CD14-positive monocyte (primary cell): ENCODE data around the gene NAPB. TPM values are rescaled to one million over a fixed set of nuclear protein-coding genes. Genes with fewer than 3 reads are reported as not detected.

Experiments
- DNase-seq, 3 donors: peaks; one replicate each; pipeline ENCODE4 v3.0.0-alpha.2; 2011 to 2022
- H2AFZ ChIP-seq: 2 replicates; pipeline ENCODE4 v1.6.0; 2012; ENCODE audit warnings: mild to moderate bottlenecking, low read depth, low read length, inconsistent platforms; ENCODE audit not compliant: insufficient read depth, poor library complexity, severe bottlenecking
- H3K27ac ChIP-seq, 2 donors: 1 replicate in 1 of 2; 2 replicates in 1 of 2; pipeline ENCODE4 v1.5.1; 2012 to 2013; ENCODE audit warnings: low read length in 2 of 2, control low read depth in 1 of 2, inconsistent platforms in 1 of 2, low read depth in 1 of 2, mild to moderate bottlenecking in 1 of 2
- H3K27me3 ChIP-seq, 2 donors: one replicate each; pipeline versions ENCODE4 v1.6.0 to v1.6.1; 2011 to 2013; ENCODE audit warnings: low read length in 2 of 2; ENCODE audit not compliant: control insufficient read depth in 2 of 2, insufficient read depth in 2 of 2
- H3K36me3 ChIP-seq, 2 donors: replicated peaks in 1 of 2; 1 replicate in 1 of 2; 2 replicates in 1 of 2; pipeline versions ENCODE4 v1.5.1 to v1.6.1; 2012 to 2013; ENCODE audit warnings: low read length in 2 of 2, control low read depth in 1 of 2, inconsistent platforms in 1 of 2, mild to moderate bottlenecking in 1 of 2; ENCODE audit not compliant: insufficient read depth in 2 of 2, control insufficient read depth in 1 of 2
- H3K4me1 ChIP-seq, 2 donors: 1 replicate in 1 of 2; 2 replicates in 1 of 2; pipeline versions ENCODE4 v1.5.1 to v1.6.1; 2012 to 2013; ENCODE audit warnings: low read length in 2 of 2, control low read depth in 1 of 2, inconsistent platforms in 1 of 2, mild to moderate bottlenecking in 1 of 2, moderate library complexity in 1 of 2; ENCODE audit not compliant: insufficient read depth in 2 of 2, control insufficient read depth in 1 of 2
- H3K4me2 ChIP-seq: replicated peaks from 2 replicates; pipeline ENCODE3; 2012; ENCODE audit warnings: low read length, moderate library complexity, mild to moderate bottlenecking; ENCODE audit not compliant: poor library complexity, severe bottlenecking; ENCODE audit errors: extremely low read depth
- H3K4me3 ChIP-seq, 3 experiments: fragments of 200-600 bp in 1 of 3; sonication (generic) in 1 of 3; replicated peaks in 1 of 3; 1 replicate in 2 of 3; 2 replicates in 1 of 3; pipeline ENCODE4 v1.5.1; 2011 to 2013; ENCODE audit warnings: low read length in 3 of 3, mild to moderate bottlenecking in 3 of 3, control low read depth in 2 of 3, low read depth in 2 of 3, inconsistent platforms in 1 of 3, moderate library complexity in 1 of 3
- H3K79me2 ChIP-seq: 2 replicates; pipeline ENCODE4 v1.6.0; 2012; ENCODE audit warnings: mild to moderate bottlenecking, control low read depth, inconsistent platforms, low read length, moderate library complexity; ENCODE audit not compliant: insufficient read depth
- H3K9ac ChIP-seq: 2 replicates; pipeline ENCODE4 v1.6.0; 2017; ENCODE audit warnings: low read length, mild to moderate bottlenecking; ENCODE audit not compliant: insufficient read depth, poor library complexity, severe bottlenecking
- H3K9me3 ChIP-seq, 2 donors: replicated peaks in 1 of 2; 1 replicate in 1 of 2; 2 replicates in 1 of 2; pipeline versions ENCODE4 v1.5.1 to v1.6.1; 2012 to 2013; ENCODE audit warnings: low read length in 2 of 2, control low read depth in 1 of 2; ENCODE audit not compliant: control insufficient read depth in 1 of 2, insufficient read depth in 1 of 2
- H4K20me1 ChIP-seq: 2 replicates; pipeline ENCODE4 v1.6.0; 2012; ENCODE audit warnings: mild to moderate bottlenecking, low read length, control low read depth, moderate library complexity; ENCODE audit not compliant: insufficient read depth
- H3K27ac Mint-ChIP-seq, 7 donors: one replicate each; pipeline ENCODE4 v1.8.0; 2020; ENCODE audit warnings: mild to moderate bottlenecking in 7 of 7, mixed read lengths in 7 of 7, moderate library complexity in 6 of 7, inconsistent platforms in 2 of 7
- H3K27me3 Mint-ChIP-seq, 3 donors: one replicate each; pipeline ENCODE4 v1.8.0; 2021 to 2022; ENCODE audit warnings: low read depth in 3 of 3, mild to moderate bottlenecking in 3 of 3, mixed read lengths in 3 of 3, moderate library complexity in 3 of 3, inconsistent platforms in 1 of 3
- H3K36me3 Mint-ChIP-seq, 2 donors: one replicate each; pipeline ENCODE4 v1.8.0; 2020; ENCODE audit warnings: mixed read lengths in 2 of 2, inconsistent platforms in 1 of 2, mild to moderate bottlenecking in 1 of 2
- H3K4me1 Mint-ChIP-seq: one replicate; pipeline ENCODE4 v1.8.0; 2020; ENCODE audit warnings: mild to moderate bottlenecking, mixed read lengths
- H3K4me3 Mint-ChIP-seq, 2 donors: one replicate each; pipeline ENCODE4 v1.8.0; 2020; ENCODE audit warnings: mild to moderate bottlenecking in 2 of 2, mixed read lengths in 2 of 2, moderate library complexity in 1 of 2
- H3K9me3 Mint-ChIP-seq, 7 donors: one replicate each; pipeline ENCODE4 v1.8.0; 2020 to 2022; ENCODE audit warnings: mixed read lengths in 7 of 7, mild to moderate bottlenecking in 6 of 7, moderate library complexity in 6 of 7, inconsistent platforms in 2 of 7
- WGBS: methylation state at CpG from one replicate; pipeline ENCODE4 v1.1.5; 2013; ENCODE audit warnings: missing lambda C conversion rate; ENCODE audit not compliant: insufficient coverage; 5-methylcytosine and 5-hydroxymethylcytosine counted together
- intact Hi-C, 2 donors: fragments of 100-400 bp; cut with micrococcal nuclease; formaldehyde crosslinking; loops; one replicate each; pipeline versions ENCODE4 v1.15.0 to v1.15.1; 2023
- polyA plus RNA-seq, 3 donors: library from polyadenylated mRNA; depleted of rRNA in 1 of 3; unstranded in 2 of 3; stranded (reverse) in 1 of 3; fragments of 300-500 nt in 2 of 3; fragments of >200 nt in 1 of 3; fragmentation: Illumina TruSeq in 2 of 3; gene quantifications; 1 replicate in 2 of 3; 2 replicates in 1 of 3; pipeline ENCODE4 v1.2.3, GENCODE V29; 2012 to 2021
- TF ChIP-seq, protein P1 (sequence below): fragments of 200-600 bp; IDR thresholded peaks from one replicate; pipeline ENCODE4 v1.8.0; 2022; ENCODE audit warnings: antibody characterized with exemption, mild to moderate bottlenecking

Gene NAPB
- polyA plus RNA-seq, 3 donors = 2.4 to 6.3 (median 2.6) TPM

DNA sequence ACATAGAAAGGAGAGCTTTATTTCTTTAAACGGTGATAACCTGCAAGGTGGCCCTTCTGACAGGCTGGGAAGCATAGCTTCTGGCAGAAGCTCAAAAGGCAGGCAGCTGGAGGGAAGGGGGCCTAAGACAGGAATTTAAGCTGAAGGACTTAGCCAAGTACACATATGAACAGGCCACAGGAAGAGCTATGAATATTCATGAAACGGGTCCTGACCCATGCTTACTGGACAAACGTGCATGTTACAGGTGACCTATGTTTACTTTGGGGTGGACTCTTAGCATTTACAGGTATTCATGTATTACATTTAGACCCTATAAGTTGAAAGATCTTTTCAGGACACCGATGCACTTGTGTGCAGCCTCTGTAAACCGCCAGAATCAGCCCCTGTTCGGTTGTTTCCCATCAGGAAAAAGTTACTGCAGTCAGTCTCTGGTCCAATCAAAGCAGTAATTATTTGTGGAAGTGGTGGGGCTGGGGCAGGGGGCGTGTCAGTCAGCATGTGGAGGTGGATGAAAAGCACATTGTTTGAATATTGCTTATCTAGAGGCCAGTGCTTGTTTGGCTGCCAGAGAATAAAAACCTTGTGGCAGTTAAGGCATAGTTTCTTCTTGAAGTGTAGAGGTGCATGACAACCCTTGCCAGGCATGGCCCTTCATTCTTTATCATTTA lies 62.2 kb downstream of the NAPB start:
- Histone ChIP-seq H2AFZ (no peak overlapping the region), H3K9me3 (no peaks in the 10 kb centered on the region), H3K27me3 (no peaks in the 10 kb centered on the region), H3K36me3 (peaks cover 8 to 15% of the 10 kb centered on the region in 2 donors), H3K79me2 (peaks cover 23% of the 10 kb centered on the region), H3K4me2 (no peak overlapping the region), H3K9ac (no peak overlapping the region), H3K4me1 (peaks cover 36 to 48% of the 10 kb centered on the region in 2 donors), H4K20me1 (peaks cover 14% of the 10 kb centered on the region), H3K4me3 (no peak overlapping the region), H3K27ac (no peak overlapping the region)
- 82% methylated on average over 5 of the region's 7 CpGs for WGBS
- H3K36me3 Mint-ChIP-seq = peaks cover 11 to 20% of the 10 kb centered on the region in 2 donors
- no peaks in the 10 kb centered on the region for H3K9me3 Mint-ChIP-seq
- peak overlapping the region in 5 of 7 donors; percentile 76 to 94 (median 85) for H3K27ac Mint-ChIP-seq
- peaks cover 42% of the 10 kb centered on the region for H3K4me1 Mint-ChIP-seq
- peaks cover 0 to 3% (median 0%) of the 10 kb centered on the region in 3 donors for H3K27me3 Mint-ChIP-seq
- TF ChIP-seq, protein P1, sequence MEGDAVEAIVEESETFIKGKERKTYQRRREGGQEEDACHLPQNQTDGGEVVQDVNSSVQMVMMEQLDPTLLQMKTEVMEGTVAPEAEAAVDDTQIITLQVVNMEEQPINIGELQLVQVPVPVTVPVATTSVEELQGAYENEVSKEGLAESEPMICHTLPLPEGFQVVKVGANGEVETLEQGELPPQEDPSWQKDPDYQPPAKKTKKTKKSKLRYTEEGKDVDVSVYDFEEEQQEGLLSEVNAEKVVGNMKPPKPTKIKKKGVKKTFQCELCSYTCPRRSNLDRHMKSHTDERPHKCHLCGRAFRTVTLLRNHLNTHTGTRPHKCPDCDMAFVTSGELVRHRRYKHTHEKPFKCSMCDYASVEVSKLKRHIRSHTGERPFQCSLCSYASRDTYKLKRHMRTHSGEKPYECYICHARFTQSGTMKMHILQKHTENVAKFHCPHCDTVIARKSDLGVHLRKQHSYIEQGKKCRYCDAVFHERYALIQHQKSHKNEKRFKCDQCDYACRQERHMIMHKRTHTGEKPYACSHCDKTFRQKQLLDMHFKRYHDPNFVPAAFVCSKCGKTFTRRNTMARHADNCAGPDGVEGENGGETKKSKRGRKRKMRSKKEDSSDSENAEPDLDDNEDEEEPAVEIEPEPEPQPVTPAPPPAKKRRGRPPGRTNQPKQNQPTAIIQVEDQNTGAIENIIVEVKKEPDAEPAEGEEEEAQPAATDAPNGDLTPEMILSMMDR = no peak
- intact Hi-C loops = loop anchor here in 1 of 2 donors (1.0 to 5.0 kb wide), 2 partner anchors 9 to 63 kb away; partner anchors contain the start of genes NAPB and NXT1
- DNase-seq = no peak
- H3K4me3 Mint-ChIP-seq = peak overlapping the region in 1 of 2 donors; percentile 9

DNA sequence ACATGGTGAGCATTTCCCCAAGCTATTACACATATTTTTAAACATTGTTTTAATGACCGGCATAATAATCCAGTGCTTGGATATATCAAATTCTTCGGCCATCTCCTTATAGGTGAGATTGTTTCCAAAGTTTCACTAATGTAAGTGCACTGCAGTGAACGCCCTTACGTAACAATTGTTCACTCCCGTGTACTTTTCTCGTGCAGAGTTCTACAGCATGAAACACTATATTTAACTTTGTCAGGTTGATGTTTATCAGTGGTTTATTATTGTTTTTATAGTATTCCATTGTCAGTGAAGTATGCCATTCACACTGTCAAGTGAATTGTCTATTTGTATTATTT lies 62.8 kb downstream of the NAPB start:
- WGBS = no CpG with 5 or more reads among the region's 6 CpGs
- Histone ChIP-seq H3K79me2 (peaks cover 23% of the 10 kb centered on the region), H3K4me2 (peak overlapping the region; percentile 95), H3K4me3 (peak overlapping the region in 2 of 3 experiments; percentile 18 to 84), H4K20me1 (peaks cover 9% of the 10 kb centered on the region), H2AFZ (no peak overlapping the region), H3K9ac (no peak overlapping the region), H3K27ac (peak overlapping the region in 1 of 2 donors; percentile 95), H3K36me3 (peaks cover 13 to 20% of the 10 kb centered on the region in 2 donors), H3K9me3 (no peaks in the 10 kb centered on the region), H3K27me3 (no peaks in the 10 kb centered on the region), H3K4me1 (peaks cover 34 to 43% of the 10 kb centered on the region in 2 donors)
- Mint-ChIP-seq H3K27ac (peak overlapping the region; percentile 76 to 97 (median 85)), H3K36me3 (peaks cover 13 to 25% of the 10 kb centered on the region in 2 donors), H3K27me3 (peaks cover 0 to 3% (median 0%) of the 10 kb centered on the region in 3 donors), H3K4me1 (peaks cover 38% of the 10 kb centered on the region), H3K4me3 (peak overlapping the region; percentile 31 to 73), H3K9me3 (no peaks in the 10 kb centered on the region)
- no peak for DNase-seq
- TF ChIP-seq, protein P1 = no peak
- intact Hi-C loops = loop anchor here in 1 of 2 donors (1.0 to 5.0 kb wide), 2 partner anchors 8 to 64 kb away; partner anchors contain the start of genes NAPB and NXT1
